Fibroblast of mammary gland (primary cell): ENCODE measurements around the gene D2HGDH.
"Not testable (repeated sequence)": the region's sequence is repeated elsewhere in the genome, so short reads cannot be mapped to it uniquely, and the experiment has no call there.

Experiments used
- DNase-seq: peaks from one replicate; pipeline ENCODE4 v3.0.0-alpha.2; 2010; ENCODE audit warnings: low read depth
- H3K4me3 ChIP-seq: 2 replicates; pipeline ENCODE4 v1.5.1; 2011; ENCODE audit warnings: low read depth, mild to moderate bottlenecking, low read length, moderate library complexity; ENCODE audit not compliant: control insufficient read depth
- CTCF ChIP-seq: conservative IDR thresholded peaks from 2 replicates; pipeline ENCODE4 v1.5.1; 2011; ENCODE audit warnings: low read depth, low read length, inconsistent platforms; ENCODE audit not compliant: control insufficient read depth, insufficient read depth

D2HGDH gene

GRCh38 chr2:241814393-241814642 is 79.9 kb downstream of the D2HGDH start:
- TF ChIP-seq CTCF = no peak
- no peak for DNase-seq
- H3K4me3 ChIP-seq = no peak overlapping the region

GRCh38 chr2:241814643-241815476 is 80.4 kb downstream of the D2HGDH start:
- no peak overlapping the region for H3K4me3 ChIP-seq
- DNase-seq = no peak
- no peak for TF ChIP-seq CTCF

GRCh38 chr2:241815477-241816430 is 81.3 kb downstream of the D2HGDH start:
- no peak for DNase-seq
- H3K4me3 ChIP-seq = no peak overlapping the region
- TF ChIP-seq CTCF = no peak

- H3K4me3 ChIP-seq = no peak overlapping the region
- no peak for DNase-seq
- no peak for TF ChIP-seq CTCF
Measured at GRCh38 chr2:241816431-241817121, 82.1 kb downstream of the D2HGDH start.

GRCh38 chr2:241817126-241817820 is 82.8 kb downstream of the D2HGDH start:
- no peak overlapping the region for H3K4me3 ChIP-seq
- no peak for TF ChIP-seq CTCF
- DNase-seq = no peak

GRCh38 chr2:241817821-241818215 is 83.4 kb downstream of the D2HGDH start:
- H3K4me3 ChIP-seq = not testable (repeated sequence)

More at GRCh38 chr2:241817821-241818215, 83.4 kb downstream of the D2HGDH start:
- DNase-seq = not testable (repeated sequence)
